ENCODE results near the gene GAPVD1. TPM values are rescaled to one million over a fixed set of nuclear protein-coding genes. Genes with fewer than 3 reads are reported as not detected.

Gene GAPVD1
- total RNA-seq, 3 donors from 2014 or later = 49.3 to 77.0 (median 72.7) TPM

DNA sequence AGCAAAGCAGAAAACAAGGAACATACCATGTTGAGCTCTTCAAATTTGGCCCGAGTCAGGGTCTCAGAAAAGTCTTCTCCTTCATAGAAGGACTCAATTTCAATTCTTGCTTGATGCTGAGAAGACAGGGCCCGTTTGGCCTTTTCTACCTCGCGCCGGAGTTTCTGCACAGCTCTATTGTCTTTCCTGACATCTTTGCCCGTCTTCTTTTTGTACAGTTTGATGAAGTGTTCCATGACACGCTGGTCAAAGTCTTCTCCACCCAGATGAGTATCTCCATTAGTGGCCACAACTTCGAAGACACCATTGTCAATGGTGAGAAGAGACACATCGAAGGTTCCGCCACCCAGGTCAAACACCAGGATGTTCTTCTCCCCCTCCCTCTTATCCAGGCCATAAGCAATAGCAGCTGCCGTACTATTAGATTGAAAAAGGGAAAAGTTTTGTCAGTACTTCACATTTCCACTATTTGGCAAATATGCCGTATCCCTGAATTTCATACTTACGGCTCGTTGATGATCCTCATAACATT is 22.6 kb upstream of the GAPVD1 start:
- peak overlapping the region; percentile 27 to 98 for H3K27ac ChIP-seq
- DNase-seq (ENCODE audit: low spot score in 2 of 2) = no peak

DNA sequence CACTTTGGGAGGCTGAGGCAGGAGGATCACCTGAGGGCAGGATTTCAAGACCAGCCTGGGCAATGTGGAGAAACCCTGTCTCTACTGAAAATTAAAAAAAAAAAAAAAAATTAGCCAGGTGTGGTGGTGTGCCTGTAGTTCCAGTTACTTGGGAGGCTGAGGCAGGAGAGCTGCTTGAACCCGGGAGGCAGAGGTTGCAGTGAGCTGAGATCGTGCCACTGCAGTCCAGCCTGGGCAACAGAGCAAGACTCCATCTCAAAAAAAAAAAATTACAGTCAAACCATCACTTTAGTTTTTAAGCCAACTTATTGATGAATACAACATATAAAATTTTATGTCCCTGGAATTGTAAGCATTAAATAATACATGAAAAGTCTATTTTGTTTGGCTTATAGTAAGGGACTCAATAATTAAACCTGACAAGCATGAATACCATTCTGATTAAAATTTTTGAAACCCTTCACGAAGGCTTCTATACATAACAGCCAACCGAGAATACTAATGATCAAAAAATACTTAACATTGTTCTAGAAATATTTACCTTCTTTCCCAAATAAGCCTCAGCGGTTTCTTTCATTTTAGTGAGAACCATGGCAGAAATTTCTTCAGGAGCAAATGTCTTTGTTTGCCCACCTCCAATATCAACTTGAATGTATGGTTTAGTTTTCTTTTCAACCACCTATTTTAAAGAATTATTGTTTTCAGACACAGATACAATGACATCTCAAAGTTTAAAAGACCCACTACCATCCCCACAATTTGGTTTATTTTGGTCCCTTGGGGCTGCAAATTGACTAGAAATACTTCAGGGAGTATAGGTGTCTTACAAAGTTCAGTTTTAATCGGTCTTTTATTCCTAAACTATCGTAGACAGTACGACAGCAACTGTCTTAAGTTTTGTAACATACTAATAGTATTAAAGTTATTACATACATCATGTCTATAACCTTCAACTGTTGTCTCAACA is 21.7 kb upstream of the GAPVD1 start:
- Histone ChIP-seq H3K36me3 (peaks cover 8% of the 10 kb centered on the region), H3K4me3 (peak overlapping the region; percentile 79 to 90 (median 86)), H3K27ac (peak overlapping the region; percentile 98), H3K4me1 (peaks cover 3 to 24% of the 10 kb centered on the region in 2 donors), H3K9me3 (no peaks in the 10 kb centered on the region), H3K27me3 (no peaks in the 10 kb centered on the region)
- no peak for DNase-seq (ENCODE audit: low spot score in 2 of 2)
- intact Hi-C loops (cut with DNase I; ENCODE audit: low total_unique reads) = no loop called here
- TF ChIP-seq POLR2AphosphoS5 (IDR thresholded peaks at IDR 0.05) (no peak), POLR2A (IDR thresholded peaks at IDR 0.05) (no peak)
- TF ChIP-seq, protein P1, sequence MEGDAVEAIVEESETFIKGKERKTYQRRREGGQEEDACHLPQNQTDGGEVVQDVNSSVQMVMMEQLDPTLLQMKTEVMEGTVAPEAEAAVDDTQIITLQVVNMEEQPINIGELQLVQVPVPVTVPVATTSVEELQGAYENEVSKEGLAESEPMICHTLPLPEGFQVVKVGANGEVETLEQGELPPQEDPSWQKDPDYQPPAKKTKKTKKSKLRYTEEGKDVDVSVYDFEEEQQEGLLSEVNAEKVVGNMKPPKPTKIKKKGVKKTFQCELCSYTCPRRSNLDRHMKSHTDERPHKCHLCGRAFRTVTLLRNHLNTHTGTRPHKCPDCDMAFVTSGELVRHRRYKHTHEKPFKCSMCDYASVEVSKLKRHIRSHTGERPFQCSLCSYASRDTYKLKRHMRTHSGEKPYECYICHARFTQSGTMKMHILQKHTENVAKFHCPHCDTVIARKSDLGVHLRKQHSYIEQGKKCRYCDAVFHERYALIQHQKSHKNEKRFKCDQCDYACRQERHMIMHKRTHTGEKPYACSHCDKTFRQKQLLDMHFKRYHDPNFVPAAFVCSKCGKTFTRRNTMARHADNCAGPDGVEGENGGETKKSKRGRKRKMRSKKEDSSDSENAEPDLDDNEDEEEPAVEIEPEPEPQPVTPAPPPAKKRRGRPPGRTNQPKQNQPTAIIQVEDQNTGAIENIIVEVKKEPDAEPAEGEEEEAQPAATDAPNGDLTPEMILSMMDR (IDR thresholded peaks at IDR 0.05) = no peak

More for the DNA sequence above, 22.6 kb upstream of the GAPVD1 start:
- no peaks in the 10 kb centered on the region for H3K9me3 ChIP-seq
- H3K4me3 ChIP-seq = peak overlapping the region; percentile 79 to 90 (median 86)
- peaks cover 8% of the 10 kb centered on the region for H3K36me3 ChIP-seq
- intact Hi-C loops (cut with DNase I; ENCODE audit: low total_unique reads) = no loop called here
- TF ChIP-seq POLR2A (IDR thresholded peaks at IDR 0.05) (no peak), POLR2AphosphoS5 (IDR thresholded peaks at IDR 0.05) (no peak)
- TF ChIP-seq, protein P1 (IDR thresholded peaks at IDR 0.05) = no peak
- H3K4me1 ChIP-seq = peaks cover 3 to 24% of the 10 kb centered on the region in 2 donors
- H3K27me3 ChIP-seq = no peaks in the 10 kb centered on the region

DNA sequence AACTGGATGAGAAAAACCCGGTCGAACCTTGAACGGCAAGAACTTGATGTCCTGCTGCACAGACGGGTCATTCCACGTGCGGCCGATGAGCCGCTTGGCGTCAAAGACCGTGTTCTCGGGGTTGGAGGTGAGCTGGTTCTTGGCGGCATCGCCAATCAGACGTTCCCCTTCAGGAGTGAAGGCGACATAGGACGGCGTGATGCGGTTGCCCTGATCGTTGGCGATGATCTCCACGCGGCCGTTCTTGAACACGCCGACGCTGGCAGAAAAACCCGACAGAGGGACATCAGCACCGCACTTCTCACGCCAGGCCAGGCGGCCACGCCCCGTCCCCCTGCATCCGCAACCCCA is 21.0 kb upstream of the GAPVD1 start:
- Histone ChIP-seq H3K9me3 (no peaks in the 10 kb centered on the region), H3K4me1 (peaks cover 3 to 24% of the 10 kb centered on the region in 2 donors), H3K27ac (peak overlapping the region; percentile 98), H3K36me3 (peaks cover 8% of the 10 kb centered on the region), H3K4me3 (peak overlapping the region; percentile 79 to 90 (median 86)), H3K27me3 (no peaks in the 10 kb centered on the region)
- intact Hi-C loops (cut with DNase I; ENCODE audit: low total_unique reads) = no loop called here
- DNase-seq (ENCODE audit: low spot score in 2 of 2) = peak; percentile 45 to 55
- TF ChIP-seq, protein P1 (IDR thresholded peaks at IDR 0.05) = no peak
- no peak for TF ChIP-seq POLR2A (IDR thresholded peaks at IDR 0.05)
- no peak for TF ChIP-seq POLR2AphosphoS5 (IDR thresholded peaks at IDR 0.05)

DNA sequence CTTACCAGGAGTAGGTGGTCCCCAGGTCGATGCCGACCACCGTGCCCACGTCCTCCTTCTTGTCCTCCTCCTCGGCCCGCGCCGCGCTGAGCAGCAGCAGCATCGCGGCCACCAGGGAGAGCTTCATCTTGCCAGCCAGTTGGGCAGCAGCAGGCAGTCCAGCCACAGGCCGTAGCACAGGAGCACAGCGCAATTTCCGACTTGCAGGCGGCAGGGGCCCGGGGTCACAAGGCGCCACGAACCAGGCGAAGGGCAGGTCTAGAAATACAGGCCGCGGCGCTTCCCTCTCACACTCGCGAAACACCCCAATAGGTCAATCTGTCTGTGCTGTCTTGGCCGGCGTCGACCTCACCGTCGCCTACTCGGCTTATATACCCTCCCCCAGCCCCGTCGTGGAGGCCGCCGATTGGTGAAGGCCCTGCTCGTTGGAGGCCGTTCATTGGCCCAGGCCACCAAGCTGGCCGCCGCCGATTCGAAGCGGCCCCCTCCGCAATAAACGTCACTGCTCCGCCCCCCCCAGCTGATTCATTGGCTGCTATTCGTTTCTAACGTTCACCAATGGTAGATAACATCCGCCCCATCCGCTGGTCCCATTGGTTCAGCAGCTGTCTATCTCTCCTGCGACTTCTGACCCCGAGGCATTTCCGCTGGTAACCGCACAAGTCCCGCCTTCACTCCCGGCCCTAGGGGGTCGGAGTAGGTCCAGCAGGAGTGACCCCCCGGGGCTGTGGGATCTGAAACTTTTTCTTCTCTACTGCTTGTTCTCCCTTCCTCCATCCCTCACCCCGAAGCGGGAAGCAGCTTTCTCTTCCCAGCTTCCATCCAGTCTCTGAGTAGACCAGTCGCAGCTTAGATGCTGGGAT is 20.4 kb upstream of the GAPVD1 start, which contains the start of gene HSPA5:
TSS of gene HSPA5 (minus strand) at position 344 of the 863 bp plus-strand sequence. CDS start at position 127, 217 bp downstream.
- Histone ChIP-seq H3K27ac (peak within 1 kb of the TSS; percentile 98), H3K27me3 (no peaks in the 10 kb centered on the region), H3K4me1 (peaks cover 3 to 24% of the 10 kb centered on the region in 2 donors), H3K4me3 (peak within 1 kb of the TSS; percentile 79 to 90 (median 86)), H3K36me3 (peaks cover 8% of the 10 kb centered on the region), H3K9me3 (no peaks in the 10 kb centered on the region)
- TF ChIP-seq POLR2A (IDR thresholded peaks at IDR 0.05) = peak; percentile 90
- peak; percentile 96 to 99 (median 98) for TF ChIP-seq POLR2AphosphoS5 (IDR thresholded peaks at IDR 0.05)
- TF ChIP-seq, protein P1 (IDR thresholded peaks at IDR 0.05) = peak; percentile 14 to 36 (median 28)
- peak; percentile 100 for DNase-seq (ENCODE audit: low spot score in 2 of 2)
- intact Hi-C loops (cut with DNase I; ENCODE audit: low total_unique reads) = no loop called here

Data from breast epithelium (tissue), 4 donors.